GM21529 (cell line): ENCODE data around the gene ANGEL2.
"Not testable (repeated sequence)": the region's sequence is repeated elsewhere in the genome, so short reads cannot be mapped to it uniquely, and the experiment has no call there.

Experiments used
- ATAC-seq: cut with Tn5 transposase; IDR thresholded peaks from one replicate; pipeline ENCODE4 v1.9.1; 2021; ENCODE audit not compliant: unreplicated experiment

The ANGEL2 gene

DNA sequence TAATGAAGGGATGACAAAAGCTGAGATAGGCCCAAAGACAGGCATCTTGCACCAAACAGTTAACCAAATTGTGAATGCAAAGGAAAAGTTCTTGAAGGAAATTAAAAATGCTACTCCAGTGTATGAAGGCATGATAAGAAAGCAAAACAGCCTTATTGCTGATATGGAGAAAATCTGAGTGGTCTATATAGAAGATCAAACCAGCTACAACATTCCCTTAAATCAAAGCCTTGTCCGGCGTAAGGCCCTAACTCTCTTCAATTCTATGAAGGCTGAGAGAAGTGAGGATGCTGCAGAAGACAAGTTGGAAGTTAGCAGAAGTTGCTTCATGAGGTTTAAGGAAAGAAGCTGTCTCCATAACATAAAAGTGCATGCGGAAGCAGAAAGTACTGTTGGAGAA is 4.3 kb upstream of the ANGEL2 start:
- no peak for ATAC-seq

DNA sequence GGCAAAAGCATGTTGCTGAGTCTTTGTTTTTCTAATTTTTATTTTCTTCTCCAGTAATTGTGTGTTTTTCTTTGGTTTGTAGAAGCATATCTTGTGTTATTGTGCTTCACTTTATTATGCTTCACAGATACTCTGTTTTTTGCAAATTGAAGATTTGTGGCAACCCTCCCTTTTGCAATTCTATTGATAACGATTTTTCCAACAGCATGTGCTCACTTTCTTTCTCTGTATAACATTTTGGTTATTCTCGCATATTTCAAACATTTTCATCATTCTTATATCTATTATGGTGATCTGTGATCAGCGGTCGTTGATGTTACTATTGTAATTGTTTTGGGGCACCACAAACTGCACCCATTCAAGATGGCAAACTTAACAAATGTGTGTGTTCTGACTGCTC is 3.8 kb upstream of the ANGEL2 start:
- ATAC-seq, result no peak

DNA sequence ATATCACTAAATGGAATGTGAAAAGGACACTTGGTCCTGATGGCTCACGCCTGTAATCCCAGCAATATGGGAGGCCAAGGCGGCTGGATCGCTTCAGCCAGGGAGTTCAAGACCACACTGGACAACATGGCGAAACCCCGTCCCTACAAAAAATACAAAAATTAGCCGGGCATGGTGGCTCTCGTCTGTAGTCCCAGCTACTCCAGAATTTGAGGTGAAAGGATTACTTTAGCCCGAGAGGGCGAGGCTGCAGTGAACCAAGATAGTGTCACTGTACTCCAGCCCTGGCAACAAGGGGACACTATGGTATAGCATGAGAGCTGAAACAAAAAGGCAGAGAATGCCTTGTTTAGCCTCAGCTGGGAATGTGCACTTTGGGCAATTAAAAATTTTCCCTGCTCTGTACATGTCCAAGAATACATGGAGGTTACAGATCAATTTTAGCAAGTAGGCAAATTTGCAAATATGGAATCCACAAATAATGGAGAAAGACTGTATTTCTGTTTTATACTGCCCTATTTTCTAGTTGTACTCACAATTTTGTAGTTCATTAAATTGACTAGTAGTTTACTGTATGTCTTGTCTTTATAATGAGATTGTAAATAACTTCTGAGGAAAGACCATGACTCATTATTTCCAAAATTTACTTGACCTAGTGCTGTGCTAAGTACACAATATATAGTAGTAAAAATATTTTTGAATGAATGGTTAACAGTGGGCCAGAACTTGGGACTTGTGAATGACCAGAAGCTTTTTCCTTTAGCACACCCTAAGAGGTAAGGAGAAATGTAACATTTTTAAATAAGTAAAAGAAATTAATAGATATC is 2.0 kb upstream of the ANGEL2 start:
- no peak for ATAC-seq

DNA sequence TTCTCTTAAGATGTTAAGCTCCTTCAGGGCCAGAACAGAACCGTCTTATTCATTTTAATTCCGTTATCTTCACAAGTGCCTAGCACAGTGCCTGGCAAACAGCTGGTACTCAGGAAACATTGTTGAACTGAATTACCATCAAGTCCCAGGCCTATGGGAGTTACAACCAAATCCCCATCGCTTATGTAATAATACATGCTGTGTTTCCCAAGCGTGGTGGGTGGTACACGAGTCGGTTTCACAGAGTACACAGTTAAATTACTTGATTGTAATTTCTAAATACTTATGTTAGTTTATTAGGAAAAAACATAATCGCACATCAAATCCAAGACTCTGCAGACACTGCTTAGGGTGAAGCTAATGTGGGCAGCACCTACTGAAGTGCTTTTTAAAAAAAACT is 1.0 kb downstream of the ANGEL2 start:
- ATAC-seq, result no peak

DNA sequence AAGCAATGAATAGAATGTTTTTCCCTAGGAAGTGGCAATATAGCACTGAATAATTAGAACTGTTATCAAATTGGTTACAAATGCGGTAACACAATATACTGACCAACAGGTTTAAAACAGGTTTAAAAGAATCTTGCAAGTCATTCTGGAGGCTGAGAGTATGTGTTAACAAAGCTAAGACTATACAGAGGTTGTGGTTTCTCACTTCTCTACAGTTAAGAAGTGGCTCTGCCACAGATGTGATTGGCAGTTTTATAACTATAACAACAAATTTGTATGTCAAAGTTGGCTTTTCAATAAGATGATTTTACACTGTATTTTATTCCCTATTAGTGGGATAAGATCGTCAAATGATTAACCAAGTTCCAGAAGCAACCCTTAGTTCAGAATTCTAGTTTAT is 7.1 kb downstream of the ANGEL2 start:
- ATAC-seq, result peak; percentile 77

DNA sequence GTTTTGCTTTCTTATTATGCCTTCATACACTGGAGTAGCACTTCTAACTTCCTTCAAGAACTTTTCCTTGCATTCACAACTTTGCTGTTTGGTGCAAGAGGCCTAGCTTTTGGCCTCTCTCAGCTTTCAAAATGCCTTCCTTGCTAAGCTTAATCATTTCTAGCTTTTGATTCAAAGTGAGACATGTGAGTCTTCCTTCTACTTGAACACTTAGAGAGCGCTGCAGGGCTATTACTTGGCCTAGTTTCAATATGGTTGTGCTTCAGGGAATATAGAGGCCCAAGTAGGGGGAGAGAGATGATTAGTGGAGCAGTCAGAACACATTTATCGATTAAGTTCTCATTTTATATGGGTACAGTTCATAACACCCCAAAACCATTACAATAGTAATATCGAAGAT is 12.4 kb downstream of the ANGEL2 start:
- peak; percentile 83 for ATAC-seq

DNA sequence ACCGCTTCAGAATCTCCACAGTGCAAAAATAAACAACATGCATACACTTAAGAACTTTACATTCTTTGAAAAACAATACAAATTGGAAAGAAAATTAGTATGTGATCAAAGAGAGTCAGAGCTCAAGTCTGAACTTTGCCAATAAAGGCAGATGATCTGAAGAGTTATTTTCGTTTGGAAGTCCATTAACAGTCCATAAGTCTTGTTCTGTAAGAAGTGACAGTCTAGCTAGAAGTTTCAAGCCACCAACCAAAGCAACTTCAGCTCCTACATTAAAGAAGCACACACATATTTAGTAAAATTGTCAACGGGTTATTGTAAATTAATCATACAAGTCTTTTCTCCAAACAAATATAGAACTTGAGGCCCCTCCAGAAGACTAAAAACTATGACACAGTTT is 20.7 kb downstream of the ANGEL2 start:
- ATAC-seq, result no peak

DNA sequence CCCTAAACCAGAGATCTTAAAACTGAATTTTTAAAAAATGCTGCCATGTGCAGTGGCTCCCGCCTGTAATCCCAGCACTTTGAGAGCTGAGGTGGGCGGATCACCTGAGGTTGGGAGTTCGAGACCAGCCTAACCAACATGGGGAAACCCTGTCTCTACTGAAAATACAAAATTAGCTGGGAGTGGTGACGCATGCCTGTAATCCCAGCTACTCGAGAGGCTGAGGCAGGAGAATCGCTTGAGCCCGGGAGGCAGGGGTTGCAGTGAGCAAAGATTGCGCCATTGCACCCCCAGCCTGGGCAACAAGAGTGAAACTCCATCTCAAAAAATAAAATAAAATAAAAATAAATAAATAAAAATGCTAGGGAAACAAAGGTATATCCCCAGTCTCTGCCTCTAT is 21.7 kb downstream of the ANGEL2 start:
- ATAC-seq, result not testable (repeated sequence)

DNA sequence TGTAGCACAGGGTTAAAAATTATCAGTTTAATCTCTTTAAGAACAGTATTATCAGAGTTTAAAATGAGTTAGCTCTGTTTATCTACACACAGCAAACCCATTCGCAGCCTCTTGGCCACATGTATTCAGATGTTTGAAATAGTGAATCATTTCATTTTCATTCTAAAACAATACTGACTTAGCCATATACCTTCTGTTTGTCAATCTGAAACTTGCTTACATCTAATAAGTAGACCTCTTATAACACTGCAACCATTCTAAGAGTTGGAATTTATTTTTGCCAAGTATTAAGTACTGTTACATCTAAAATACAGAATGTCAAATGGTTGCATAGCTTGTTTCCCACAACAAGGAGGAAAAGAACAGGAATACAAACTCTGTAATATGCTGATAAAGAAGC is 25.4 kb downstream of the ANGEL2 start:
- ATAC-seq, result no peak

DNA sequence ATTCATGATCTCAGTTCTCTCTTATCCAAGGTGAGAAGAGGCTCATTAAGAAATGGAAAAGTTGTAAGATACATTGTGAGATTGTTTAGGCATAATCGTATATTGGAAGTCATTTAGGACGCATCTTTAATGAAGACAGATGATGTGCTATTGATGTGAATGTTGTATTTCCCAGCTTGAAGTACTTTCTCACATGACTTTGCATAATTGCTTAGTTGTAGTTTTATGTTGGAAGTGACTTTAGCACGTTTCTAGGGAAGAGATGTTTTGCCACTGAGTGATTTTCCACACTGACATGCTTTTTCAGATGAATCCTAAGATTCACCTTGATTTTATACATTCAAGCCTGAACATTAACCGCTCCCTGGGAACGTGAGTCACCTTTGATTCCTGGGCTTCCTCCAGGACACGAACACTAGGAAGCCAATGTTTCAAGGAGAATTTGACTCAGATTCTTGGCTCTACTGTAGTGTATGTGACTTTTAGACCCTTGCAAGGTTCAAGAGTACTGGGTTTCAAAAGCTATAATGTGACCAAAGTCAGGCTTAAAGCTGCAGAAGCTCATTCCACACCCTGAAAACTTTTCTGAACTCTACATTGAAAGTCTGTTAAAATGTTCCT is 27.9 kb downstream of the ANGEL2 start:
- ATAC-seq, result no peak

DNA sequence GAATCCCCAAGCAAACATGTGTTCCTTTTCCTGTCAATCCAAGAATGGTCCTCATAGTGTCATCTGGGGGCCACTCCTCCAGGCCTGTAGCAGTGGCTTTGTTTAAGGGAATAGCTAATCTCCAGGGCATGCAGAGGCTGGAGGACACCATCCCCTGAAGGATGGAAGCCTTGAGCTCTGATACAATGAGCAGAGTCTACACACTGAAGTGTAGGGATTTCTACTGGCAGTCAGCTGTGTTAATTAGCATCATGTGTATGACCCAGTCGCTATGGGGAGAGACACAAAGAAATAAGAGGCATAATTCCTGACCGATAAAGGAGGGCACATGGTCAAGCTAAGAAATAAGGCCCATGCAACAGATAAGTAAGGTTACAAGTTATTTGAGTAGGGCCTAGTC is 29.1 kb downstream of the ANGEL2 start:
- no peak for ATAC-seq

DNA sequence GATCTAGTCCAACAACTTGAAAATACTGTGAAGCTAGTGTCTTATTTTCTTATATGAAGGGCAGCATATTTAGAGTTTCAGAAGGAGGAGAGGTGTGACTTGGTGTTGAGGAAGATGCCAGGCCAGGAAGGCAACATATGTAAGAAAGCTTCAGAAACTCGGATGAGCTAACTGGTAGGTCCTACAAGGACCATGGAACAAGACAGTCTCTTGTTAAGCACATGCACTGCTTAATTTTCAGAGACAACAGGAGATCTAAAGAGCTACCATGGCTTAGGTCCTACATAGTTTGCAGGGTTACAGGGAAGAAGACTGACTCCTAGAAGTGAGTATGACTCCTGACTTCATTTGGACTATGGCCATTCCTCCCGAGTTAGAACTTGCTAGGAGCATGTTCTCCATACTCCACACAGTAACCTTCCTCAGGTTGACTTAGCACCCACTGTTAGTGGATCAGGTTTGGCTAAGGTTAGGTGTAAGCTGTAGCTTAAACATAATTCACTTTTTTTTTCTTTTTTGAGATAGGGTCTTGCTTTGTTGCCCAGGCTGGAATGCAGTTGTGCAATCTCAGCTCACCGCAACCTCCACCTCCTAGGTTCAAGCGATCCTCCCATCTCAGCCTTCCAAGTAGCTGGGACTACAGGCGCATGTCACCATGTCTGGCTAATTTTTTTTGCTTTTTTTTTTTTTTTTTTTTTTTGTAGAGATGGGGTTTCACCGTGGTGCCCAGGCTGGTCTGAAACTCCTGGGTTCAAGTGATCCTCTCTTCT is 31.0 kb downstream of the ANGEL2 start:
- no peak for ATAC-seq

DNA sequence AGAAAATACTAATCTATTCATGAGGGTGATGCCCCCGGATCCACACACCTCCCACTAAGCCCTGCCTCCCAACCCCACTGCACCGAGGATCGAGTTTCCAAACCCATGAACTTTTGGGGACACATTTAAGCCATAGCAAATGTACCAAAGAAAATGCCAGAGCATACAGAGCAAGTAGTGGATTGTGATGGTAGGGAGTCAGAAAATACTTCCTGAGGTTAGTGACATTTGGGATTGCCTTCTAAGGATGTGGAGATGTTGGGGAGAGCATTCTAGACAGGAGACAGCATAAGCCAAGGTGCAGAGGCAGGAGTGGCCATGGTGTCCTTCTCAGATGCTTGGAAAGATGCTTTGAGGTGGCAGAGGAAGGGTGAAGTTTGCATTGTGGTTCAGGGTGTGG is 32.2 kb downstream of the ANGEL2 start:
- no peak for ATAC-seq

DNA sequence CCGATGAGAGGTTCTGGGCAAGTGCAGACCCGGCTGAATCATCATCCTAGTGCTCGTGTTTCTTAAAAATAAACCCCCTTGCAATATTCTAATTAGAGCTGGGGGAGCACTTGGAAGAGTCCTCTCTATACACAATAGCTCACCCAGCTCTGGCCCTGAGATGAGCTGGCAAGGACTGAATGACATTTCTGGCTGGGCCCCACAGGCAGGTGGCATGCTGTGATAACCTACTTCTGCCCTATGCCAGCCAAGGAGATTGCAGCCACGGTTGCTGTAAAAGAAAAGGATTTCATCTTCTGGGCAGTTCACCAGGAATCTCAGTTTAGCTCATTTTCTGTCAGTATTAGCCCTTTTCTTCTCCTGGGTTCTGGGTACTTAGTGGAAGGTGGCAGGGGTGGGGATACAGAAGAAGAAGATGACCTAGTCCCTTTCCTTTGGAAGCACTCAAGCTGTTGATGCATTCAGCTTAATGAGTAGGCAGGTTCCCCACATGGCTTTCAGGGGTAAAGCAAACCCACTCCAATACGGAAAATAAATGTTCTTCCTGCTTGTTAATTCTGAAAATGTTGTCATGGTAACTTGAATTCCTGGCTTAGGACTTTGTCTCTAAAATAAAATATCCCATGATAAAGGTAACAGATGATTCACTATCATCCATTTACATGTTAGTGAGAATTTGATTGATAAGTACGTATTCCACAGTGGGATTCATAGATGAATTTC is 33.1 kb downstream of the ANGEL2 start:
- ATAC-seq, result no peak

DNA sequence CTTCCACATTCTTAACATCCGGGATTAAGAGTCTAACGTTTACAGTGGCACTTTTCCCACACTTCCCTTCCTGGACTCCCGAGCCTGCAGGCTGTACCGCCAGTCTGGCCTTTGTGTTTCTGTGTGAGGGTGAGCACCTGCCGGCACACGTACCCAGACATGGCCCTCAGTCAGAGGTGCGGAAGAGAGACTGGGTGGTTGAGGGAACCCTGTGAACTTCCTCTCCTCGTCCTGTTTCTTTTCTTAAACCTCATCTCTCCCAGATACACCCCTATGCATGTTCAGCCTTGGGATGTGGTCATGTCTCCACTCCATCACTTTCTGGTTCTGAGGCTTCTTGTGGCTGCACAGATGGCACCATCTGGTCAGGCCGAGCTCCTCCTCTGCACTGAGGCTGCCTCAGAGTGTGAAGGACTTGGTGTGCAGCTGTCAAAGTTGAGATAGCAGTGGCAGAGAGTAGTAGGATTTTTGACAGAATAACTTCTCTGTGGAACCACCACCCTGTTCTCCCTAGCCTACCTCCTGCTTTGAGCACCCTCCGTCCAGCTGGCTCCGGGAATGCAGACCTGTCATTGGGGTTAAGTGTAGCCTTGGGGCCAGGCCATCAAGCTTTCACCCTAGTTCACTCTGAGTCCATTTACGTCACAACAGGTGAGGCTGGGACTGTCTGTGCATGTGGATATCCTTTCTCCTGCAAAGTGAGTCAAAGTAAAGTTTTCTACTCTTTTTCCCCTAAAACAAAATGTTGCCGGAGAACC is 33.9 kb downstream of the ANGEL2 start:
- peak; percentile 42 for ATAC-seq

DNA sequence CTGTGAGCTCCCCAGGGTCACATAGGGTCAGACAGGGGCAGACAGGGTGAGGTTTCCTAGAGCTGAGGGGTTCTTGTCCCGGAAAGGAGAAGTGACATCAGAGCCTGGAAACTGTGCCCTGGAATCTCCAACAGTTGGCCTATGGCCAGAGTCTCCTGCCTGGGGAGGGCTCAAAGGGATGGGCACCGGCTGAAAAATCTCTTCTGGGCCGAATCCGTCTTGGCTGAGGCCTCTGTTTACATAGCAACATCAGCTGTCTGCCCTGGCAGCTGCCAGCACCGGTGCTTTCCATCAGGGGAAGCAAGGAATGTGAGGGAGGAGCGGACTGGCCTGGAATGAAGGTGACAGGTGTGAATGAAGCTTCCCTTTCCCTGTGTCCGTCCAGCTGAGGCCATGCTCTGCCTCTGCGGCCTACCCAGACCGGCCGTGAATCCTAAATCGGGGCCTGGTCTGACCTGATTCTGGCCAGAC is 34.6 kb downstream of the ANGEL2 start:
- no peak for ATAC-seq

DNA sequence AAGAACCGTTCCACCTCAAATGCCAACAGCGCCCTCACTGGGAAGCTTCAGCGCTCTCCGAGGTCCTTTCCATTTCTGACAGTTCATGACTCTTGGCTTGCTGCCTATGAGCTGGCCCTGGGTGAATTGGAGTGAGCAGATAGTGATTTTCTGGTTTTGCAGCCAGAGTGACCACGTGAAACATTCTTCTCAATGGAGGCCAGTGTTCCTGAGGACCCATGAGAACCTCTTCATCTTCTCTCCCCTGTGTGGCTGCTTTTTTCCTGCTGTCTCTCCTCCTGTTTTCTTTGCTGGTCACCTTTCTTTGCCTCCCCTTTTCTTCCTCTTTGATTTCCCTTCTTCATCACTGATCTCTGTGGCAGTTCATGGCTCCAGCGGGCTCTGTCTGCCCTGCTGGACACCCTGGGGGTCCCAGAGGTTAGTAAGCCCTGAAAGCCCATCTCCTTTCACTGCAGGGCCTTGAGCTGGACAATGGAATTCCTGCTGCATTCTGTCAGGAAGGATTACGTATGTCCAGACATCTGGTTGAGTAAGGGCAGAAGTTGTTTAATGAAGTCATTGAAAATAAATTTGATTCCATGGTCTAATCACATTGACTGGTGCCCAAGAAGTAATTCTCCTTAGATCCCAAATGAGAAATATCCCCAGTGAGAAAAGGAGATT is 35.4 kb downstream of the ANGEL2 start:
- peak; percentile 0 for ATAC-seq

DNA sequence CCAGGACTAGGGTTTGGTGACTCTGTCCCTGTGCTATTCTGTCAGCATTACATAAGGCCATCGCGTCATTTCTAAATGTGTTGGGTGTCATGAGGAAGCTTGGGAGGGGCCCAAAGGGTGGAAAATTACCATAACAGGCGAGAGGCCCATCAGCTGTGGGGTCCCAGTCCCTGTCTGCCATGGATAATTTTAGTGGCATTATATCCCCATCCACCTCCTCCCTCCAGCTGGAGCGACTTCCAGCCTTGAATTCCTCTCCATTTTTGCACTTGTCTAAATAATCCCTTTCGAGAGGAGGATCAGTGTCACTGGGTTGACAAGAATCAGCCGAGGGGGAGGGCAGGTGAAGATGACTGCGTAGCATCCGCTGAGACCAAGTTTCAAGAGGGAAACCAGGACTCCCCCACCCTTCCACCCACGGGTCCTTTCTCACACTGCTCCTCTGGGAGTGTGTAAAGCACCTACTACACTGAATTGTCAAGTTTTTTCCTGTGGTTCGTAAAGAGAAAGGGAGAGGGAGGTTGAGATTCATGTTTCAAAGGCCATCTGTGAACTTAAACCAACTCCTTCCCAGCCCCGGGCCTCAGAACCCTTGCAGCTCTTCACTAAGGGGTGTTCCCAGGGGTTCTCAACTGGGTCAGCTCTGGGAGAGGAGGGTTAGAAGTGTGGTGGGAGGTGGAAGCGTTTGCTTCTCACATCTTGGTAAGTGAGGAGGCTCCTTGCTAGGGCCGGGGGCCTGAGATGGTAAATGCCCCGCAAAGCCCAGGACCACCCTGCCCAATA is 36.1 kb downstream of the ANGEL2 start:
- ATAC-seq, result peak; percentile 77
